ENCODE results near the gene DENND4A.

- TF ChIP-seq CTCF (IDR thresholded peaks at IDR 0.05; ENCODE audit: low read depth, low read length, poor library complexity, severe bottlenecking), result no peak
- no peak for TF ChIP-seq EZH2phosphoT487 (IDR thresholded peaks at IDR 0.05; ENCODE audit: borderline replicate concordance, low read length)
Observed at GRCh38 chr15:65795663-65796216, 3.6 kb upstream of the DENND4A start.
